Motor neuron (in vitro differentiated cells): ENCODE data around the gene TNFRSF14. TPM values are rescaled to one million over a fixed set of nuclear protein-coding genes. Genes with fewer than 3 reads are reported as not detected.
"Not testable (repeated sequence)": the region's sequence is repeated elsewhere in the genome, so short reads cannot be mapped to it uniquely, and the experiment has no call there.

Experiments
- ATAC-seq, 8 experiments: fragments of 200-7000 bp; cut with Tn5 transposase; replicated peaks in 6 of 8; 2 replicates each; pipeline ENCODE4 v1.8.0; 2021; ENCODE audit warnings: mild to moderate bottlenecking in 8 of 8, moderate library complexity in 8 of 8
- H3K27ac ChIP-seq, 2 donors: fragments of 250-450 bp; sonication (Bioruptor Pico); 2 replicates each; pipeline ENCODE4 v1.9.0; 2021; ENCODE audit warnings: antibody characterized with exemption in 2 of 2, mild to moderate bottlenecking in 2 of 2, moderate library complexity in 1 of 2
- H3K4me1 ChIP-seq, 2 donors: fragments of 250-450 bp; sonication (Bioruptor Pico); replicated peaks in 1 of 2; 2 replicates each; pipeline ENCODE4 v1.6.1; 2021; ENCODE audit warnings: antibody characterized with exemption in 2 of 2, mild to moderate bottlenecking in 2 of 2, moderate library complexity in 1 of 2
- H3K4me3 ChIP-seq, 5 donors: fragments of 250-450 bp; sonication (Bioruptor Pico); 2 replicates each; pipeline ENCODE4 v1.9.0; 2021; ENCODE audit warnings: antibody characterized with exemption in 5 of 5, mild to moderate bottlenecking in 5 of 5, moderate library complexity in 4 of 5
- WGBS, 10 experiments: fragments of 450-650 bp; shearing (Covaris generic); methylation state at CpG; one replicate each; pipeline ENCODE4 v1.0.0; 2022; 5-methylcytosine and 5-hydroxymethylcytosine counted together
- in situ Hi-C, 9 experiments: fragments of 400-800 bp; cut with MboI; loops; one replicate each; pipeline ENCODE4 v1.15.0; 2021; ENCODE audit warnings: low sequenced_read_pairs in 9 of 9, low pct_unique_long_range_greater_than_20kb in 2 of 9; ENCODE audit not compliant: unreplicated experiment in 9 of 9
- total RNA-seq, 8 experiments: library from RNA; unstranded; fragments of 300-600 nt; gene quantifications; 2 replicates each; pipeline versions ENCODE4 v1.2.3 to v1.2.4, GENCODE V29; 2022

TNFRSF14 gene
- total RNA-seq, 8 experiments from 2014 or later: 0.22 to 48.5 (median 3.2) TPM

DNA sequence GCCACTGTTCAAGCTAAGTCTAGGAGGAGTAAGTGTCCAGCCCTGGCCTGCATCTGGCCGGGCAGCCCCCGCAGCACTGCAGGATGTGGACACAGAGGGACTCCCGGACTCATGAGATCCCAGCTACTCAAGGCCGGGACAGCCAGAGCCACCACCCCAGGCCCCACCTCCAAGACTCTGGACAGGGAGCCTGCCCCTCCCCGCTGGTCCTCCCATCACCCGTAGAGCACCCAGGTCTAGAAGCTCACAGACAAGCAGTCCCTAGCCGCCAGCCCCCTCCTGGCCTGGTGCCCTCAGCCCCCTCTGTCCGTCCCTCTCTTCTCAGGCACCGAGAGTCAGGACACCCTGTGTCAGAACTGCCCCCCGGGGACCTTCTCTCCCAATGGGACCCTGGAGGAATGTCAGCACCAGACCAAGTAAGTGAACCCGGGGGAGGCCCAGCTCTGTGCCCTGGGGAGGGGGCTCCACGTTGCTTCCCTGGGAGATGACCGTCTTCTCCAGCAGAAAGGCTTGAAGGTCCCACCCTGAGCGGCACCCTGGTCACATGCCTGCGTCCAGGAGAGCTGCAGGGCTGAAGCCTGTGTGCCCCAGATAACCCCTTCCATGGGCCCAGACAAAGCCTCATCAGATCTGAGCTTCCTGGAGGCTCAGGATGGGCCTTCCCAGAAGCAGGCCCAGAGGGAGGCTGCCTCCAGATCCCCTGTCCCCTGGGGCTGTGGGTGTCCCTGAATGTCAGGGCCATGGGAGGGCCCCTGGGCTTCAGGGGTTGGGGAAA, 4.3 kb downstream of the TNFRSF14 start:
- Histone ChIP-seq H3K27ac (no peak overlapping the region), H3K4me1 (peaks cover 24 to 31% of the 10 kb centered on the region in 2 donors), H3K4me3 (no peak overlapping the region)
- in situ Hi-C loops: loop anchor here in 1 of 9 experiments (25.0 kb wide), 1 partner anchor 877 kb away; no protein-coding TSS in a partner anchor
- no peak for ATAC-seq
- 80 to 94% (median 80%) methylated on average over 2 to 7 of the region's 15 CpGs; no CpG with 5 or more reads in 7 of the 10 experiments for WGBS, 10 experiments

DNA sequence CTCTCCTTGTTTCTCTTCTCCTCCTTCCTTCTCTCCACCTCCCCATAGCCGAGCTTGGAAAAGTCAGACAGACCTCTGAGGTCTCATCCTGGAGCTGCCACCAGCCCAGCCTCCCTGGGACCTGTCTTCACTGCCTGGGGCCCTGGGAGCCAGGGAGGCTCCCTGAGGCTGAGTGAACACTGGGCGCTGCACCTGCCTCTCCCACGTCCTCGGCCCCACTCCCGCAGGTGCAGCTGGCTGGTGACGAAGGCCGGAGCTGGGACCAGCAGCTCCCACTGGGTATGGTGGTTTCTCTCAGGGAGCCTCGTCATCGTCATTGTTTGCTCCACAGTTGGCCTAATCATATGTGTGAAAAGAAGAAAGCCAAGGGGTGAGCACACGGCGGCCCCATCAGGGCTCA, 5.3 kb downstream of the TNFRSF14 start:
- WGBS, 10 experiments: 71 to 90% (median 87%) methylated on average over 1 to 4 of the region's 11 CpGs; no CpG with 5 or more reads in 4 of the 10 experiments
- no peak for ATAC-seq
- in situ Hi-C loops: loop anchor here in 1 of 9 experiments (25.0 kb wide), 1 partner anchor 876 kb away; no protein-coding TSS in a partner anchor
- peaks cover 14 to 22% of the 10 kb centered on the region in 2 donors for H3K4me1 ChIP-seq
- no peak overlapping the region for H3K27ac ChIP-seq
- H3K4me3 ChIP-seq: no peak overlapping the region

DNA sequence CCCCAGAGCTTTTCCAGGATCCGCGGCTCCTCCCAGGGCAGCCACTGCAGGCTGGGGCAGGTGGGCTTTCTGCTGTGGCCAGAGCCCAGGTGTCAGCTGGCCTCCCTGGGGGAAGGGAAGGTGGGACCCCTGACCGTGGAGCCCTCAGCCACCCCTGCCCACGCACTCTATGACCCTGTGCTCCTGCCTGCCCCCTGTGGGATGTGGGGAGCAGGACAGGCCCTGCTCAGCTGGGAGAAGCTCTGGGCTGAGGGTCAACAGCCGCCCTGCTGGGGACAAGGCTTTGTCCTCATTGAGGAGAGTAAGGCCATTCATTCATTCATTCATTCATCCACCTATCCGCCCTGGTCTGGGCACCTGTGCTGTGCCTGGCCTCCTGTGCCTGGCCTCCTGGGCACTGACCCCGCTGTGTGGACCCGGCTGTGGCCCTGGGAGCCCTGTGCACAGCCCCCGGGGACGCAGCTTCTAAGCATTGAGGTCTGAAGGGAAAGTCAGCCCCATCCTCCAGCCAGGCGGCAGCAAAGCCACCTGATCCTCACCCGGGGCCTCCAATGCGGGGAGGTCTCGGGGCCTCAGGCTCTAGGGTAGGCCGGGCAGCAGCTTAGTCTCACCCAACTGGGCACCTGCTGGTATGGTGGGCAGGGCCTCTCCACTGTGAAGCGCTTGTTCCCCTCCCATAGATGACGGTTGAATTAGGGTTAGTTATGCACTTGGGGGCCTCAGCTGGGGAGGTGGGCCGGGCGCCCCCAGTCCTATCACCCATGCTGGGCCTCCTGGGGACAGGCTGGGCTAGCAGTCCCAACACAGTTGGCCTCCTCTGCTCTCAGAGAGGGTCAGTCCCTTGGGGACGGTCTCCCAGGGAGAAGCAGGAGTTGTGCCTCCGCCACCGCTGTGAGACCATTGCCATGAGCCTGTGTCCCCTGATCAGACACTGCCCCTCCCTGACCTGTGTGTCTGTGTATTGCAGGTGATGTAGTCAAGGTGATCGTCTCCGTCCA, 6.0 kb downstream of the TNFRSF14 start:
- Histone ChIP-seq H3K4me3 (no peak overlapping the region), H3K27ac (no peak overlapping the region), H3K4me1 (peaks cover 11 to 14% of the 10 kb centered on the region in 2 donors)
- ATAC-seq: peak in 1 of 8 experiments; percentile 4
- in situ Hi-C loops: loop anchor here in 1 of 9 experiments (25.0 kb wide), 1 partner anchor 875 kb away; no protein-coding TSS in a partner anchor
- 80 to 95% (median 86%) methylated on average over 5 to 10 of the region's 24 CpGs; no CpG with 5 or more reads in 6 of the 10 experiments for WGBS, 10 experiments

DNA sequence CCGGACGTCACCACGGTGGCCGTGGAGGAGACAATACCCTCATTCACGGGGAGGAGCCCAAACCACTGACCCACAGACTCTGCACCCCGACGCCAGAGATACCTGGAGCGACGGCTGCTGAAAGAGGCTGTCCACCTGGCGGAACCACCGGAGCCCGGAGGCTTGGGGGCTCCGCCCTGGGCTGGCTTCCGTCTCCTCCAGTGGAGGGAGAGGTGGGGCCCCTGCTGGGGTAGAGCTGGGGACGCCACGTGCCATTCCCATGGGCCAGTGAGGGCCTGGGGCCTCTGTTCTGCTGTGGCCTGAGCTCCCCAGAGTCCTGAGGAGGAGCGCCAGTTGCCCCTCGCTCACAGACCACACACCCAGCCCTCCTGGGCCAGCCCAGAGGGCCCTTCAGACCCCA, 7.0 kb downstream of the TNFRSF14 start:
- 84 to 89% methylated on average over 7 to 8 of the region's 18 CpGs; no CpG with 5 or more reads in 8 of the 10 experiments for WGBS, 10 experiments
- ATAC-seq: peak in 3 of 8 experiments; percentile 12 to 15 (median 13)
- Histone ChIP-seq H3K4me3 (no peak overlapping the region), H3K27ac (no peak overlapping the region), H3K4me1 (peaks cover 11 to 14% of the 10 kb centered on the region in 2 donors)
- in situ Hi-C loops: loop anchor here in 1 of 9 experiments (25.0 kb wide), 1 partner anchor 874 kb away; no protein-coding TSS in a partner anchor

DNA sequence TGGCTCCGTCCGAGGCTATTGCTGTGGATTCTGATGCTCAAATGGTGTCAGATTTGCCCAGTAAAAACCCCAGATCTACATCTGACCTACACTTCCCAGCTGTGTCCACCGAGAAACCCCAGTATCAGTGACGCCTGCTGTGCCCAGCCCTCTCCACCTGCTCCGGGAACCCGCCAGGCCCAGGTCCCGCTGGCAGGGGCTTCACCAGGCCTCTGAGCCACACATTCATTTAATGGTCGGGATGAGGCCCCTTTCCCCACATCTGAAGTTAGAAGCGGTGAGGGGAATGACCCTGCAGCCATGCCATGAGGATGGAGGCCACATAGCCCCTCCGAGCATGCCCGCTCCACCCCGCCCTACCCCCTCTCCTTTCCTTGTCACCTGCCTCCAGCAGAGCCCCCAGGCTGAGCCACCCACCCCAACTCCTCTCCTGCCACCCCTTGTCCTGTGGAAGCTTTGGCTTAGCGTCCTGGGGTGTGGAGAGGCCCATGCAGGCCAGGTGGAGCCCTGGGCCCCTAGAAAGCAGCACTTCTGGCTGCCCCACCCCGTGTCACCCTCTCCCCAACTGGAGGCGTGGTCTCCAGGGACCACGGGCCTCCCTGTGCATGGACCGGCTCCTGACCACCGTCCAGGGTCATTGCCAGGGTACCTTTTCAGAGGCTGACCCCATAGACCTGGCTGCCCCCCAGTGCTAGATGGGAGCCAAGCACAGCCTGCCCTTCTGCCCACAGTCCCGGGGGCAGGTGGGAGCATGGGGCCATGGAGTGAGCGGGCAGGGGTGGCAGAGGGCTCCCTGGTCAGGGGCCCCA, 8.0 kb downstream of the TNFRSF14 start:
- 54 to 97% (median 83%) methylated on average over 3 to 8 of the region's 20 CpGs; no CpG with 5 or more reads in 5 of the 10 experiments for WGBS, 10 experiments
- ATAC-seq: no peak

DNA sequence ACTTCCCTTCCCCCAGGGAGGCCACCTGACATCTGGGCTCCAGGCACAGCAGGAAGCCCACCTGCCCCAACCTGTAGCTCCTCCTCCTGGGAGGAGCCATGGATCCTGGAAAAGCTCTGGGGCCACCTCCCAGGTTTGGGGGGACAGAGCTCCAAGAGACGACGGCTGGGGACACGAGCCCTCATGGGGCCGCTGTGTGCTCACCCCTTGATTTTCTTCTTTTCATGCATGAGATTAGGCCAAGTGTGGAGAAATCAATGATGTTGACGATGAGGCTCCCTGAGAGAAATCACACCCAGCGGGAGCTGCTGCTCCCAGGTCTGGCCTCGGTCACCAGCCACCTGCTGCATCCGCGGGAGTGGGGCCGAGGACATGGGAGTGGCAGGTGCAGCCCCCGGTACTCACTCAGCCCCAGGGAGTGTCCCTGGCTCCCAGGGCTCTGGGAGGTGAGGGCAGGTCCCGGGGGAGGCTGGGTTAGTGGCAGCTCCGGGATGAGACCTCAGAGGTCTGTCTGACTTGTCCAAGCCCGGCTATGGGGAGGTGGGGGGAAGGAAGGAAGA, 8.7 kb downstream of the TNFRSF14 start:
- H3K4me1 ChIP-seq: peaks cover 14% of the 10 kb centered on the region in 2 donors
- peak overlapping the region in 1 of 2 donors; percentile 35 for H3K27ac ChIP-seq
- in situ Hi-C loops: loop anchor here in 1 of 9 experiments (25.0 kb wide), 1 partner anchor 872 kb away; no protein-coding TSS in a partner anchor
- peak in 1 of 8 experiments; percentile 15 for ATAC-seq
- no peak overlapping the region for H3K4me3 ChIP-seq
- WGBS, 10 experiments: 60 to 100% (median 76%) methylated on average over 1 to 9 of the region's 14 CpGs; no CpG with 5 or more reads in 5 of the 10 experiments

More for the DNA sequence above, 8.0 kb downstream of the TNFRSF14 start:
- in situ Hi-C loops: loop anchor here in 1 of 9 experiments (25.0 kb wide), 1 partner anchor 873 kb away; no protein-coding TSS in a partner anchor
- Histone ChIP-seq H3K27ac (no peak overlapping the region), H3K4me1 (peaks cover 14% of the 10 kb centered on the region in 2 donors), H3K4me3 (no peak overlapping the region)

DNA sequence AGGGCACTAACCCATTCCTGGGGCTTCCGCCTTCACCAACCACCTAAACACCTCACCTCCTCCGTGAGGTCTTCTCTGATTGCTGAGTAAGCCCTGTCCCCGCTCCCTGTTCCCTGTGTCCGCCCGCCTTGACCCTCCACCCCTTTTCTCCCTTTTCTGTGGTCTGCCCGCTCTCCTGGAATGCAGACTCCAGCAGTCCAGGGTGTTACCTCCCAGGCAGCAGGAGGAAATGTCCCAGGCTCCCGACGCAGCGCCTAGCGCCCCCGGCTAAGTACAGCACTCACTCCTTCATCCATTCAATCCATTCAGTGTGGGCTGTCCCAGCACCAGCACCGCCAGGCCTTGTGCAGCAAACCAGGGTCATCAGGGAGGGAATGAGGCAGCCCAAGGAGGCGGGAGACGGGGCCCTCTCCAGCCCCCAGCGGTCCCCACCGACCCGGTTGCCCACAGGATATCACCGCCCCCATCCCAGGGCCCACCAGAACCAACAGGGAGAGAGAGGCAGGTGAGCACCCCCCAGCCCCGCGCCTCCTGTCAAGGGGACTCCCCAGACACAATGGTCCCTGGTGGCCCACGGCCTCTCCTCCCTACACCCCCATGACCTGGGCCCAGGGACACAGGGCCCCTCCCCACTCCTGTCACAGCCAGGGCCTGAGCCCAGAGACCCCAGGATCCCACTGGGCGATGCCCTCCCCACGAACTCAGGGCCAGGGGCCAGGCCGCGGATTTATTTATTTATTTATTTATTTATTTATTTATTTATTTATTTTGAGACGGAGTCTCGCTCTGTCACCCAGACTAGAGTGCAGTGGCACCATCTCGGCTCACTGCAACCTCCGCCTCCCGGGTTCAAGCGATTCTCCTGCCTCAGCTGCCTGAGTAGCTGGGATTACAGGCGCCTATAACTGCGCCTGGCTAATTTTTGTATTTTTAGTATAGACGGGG, 10.2 kb downstream of the TNFRSF14 start:
- ATAC-seq: peak in 6 of 8 experiments; percentile 10 to 91 (median 42)

DNA sequence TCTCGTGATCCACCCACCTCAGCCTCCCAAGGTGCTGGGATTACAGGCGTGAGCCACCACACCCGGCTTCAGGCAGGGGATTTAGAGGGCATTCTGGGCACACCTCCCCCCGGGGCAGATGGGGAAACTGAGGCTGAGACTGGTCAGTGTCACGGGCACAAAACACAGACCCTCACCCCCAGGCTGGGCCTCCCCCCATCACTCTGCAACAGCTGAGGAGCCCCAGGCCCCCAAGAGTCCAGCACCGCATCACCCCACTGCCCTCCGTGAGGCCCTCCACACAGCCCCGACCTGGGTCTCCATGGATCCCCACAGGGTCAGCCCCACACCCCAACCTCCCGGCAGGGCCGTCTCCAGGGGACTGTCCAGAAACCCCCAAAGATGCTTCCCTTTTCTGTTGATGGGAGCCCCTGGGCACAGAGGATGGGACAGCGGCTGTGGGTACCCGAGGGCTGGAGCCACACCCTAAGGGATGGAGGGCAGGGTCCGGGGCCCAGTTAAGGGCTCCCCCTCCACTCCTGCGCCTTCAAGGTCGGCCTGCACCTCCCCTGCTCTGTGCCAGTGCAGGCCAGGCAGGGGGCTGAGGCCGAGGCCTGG, 11.0 kb downstream of the TNFRSF14 start:
- no peak overlapping the region for H3K4me3 ChIP-seq
- 60 to 100% (median 90%) methylated on average over 1 to 4 of the region's 16 CpGs; no CpG with 5 or more reads in 5 of the 10 experiments for WGBS, 10 experiments
- H3K27ac ChIP-seq: no peak overlapping the region
- peak in 1 of 8 experiments; percentile 9 for ATAC-seq
- peaks cover 14% of the 10 kb centered on the region in 2 donors for H3K4me1 ChIP-seq
- in situ Hi-C loops: loop anchor here in 1 of 9 experiments (25.0 kb wide), 1 partner anchor 870 kb away; no protein-coding TSS in a partner anchor

More for the DNA sequence above, 10.2 kb downstream of the TNFRSF14 start:
- Histone ChIP-seq H3K27ac (no peak overlapping the region), H3K4me3 (no peak overlapping the region), H3K4me1 (peaks cover 14% of the 10 kb centered on the region in 2 donors)
- in situ Hi-C loops: loop anchor here in 1 of 9 experiments (25.0 kb wide), 1 partner anchor 871 kb away; no protein-coding TSS in a partner anchor
- WGBS, 10 experiments: 0 to 100% (median 85%) methylated on average over 1 to 15 of the region's 34 CpGs; no CpG with 5 or more reads in 1 of the 10 experiments

DNA sequence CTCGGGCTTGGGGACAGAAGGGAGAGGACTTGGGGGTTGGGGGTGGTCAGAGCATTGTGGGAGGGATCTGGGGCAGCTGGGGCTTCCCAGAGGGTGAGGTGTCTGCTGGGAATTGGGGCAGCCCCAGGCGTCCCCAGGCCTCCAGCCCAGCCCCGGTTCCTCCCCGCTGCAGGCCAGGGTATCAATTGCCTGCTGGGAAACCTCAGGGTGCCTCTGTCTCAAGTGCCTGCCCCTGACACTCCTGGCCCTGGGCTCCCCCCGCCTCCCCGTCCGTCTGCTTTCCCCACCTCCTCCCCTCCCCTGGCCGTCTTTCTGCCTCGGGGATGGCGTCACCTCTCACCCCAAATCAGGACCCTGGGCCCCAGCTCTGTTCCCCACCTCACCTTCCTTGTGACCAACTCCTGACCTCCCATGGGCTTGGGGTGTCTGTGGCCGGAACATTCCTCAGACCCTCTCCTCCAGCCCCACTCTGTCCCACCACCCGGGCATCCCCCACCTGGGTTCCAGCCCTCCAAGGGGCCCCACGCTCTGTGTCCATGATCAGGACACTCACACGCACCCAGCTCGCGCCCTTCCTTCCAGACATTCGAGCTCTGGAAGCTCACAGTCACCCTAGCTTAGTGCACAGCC, 12.1 kb downstream of the TNFRSF14 start:
- H3K4me1 ChIP-seq: peaks cover 7 to 11% of the 10 kb centered on the region in 2 donors
- in situ Hi-C loops: loop anchor here in 1 of 9 experiments (25.0 kb wide), 1 partner anchor 869 kb away; no protein-coding TSS in a partner anchor
- not testable (repeated sequence) for H3K4me3 ChIP-seq, H3K27ac ChIP-seq
- peak in 6 of 8 experiments; percentile 5 to 46 (median 30) for ATAC-seq
- whole genome bisulfite sequencing, 10 experiments: no CpG with 5 or more reads among the region's 17 CpGs

DNA sequence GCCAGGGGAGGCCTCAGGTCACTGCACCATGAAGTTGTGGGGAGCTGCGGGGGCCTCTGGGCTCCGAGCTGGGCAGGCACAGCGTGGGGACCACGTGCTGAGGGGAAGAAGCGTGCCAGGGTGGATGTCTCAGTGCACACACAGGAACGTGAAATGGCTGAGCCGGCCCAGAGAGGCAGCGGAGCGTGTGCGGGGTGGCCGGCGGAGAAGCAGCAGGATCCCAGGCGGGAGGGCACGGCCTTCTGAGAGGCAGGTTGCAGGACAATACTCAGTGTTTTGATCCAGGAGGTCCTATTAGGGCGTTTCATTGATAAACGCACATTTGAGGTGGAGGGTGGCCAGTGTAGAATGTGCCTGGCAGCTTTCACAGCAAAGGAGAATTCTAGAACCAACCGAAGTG, 12.9 kb downstream of the TNFRSF14 start:
- peak in 4 of 8 experiments; percentile 26 to 46 (median 37) for ATAC-seq
- no peak overlapping the region for H3K27ac ChIP-seq
- in situ Hi-C loops: loop anchor here in 1 of 9 experiments (25.0 kb wide), 1 partner anchor 868 kb away; no protein-coding TSS in a partner anchor
- 74 to 78% methylated on average over 5 to 8 of the region's 17 CpGs; no CpG with 5 or more reads in 8 of the 10 experiments for WGBS, 10 experiments
- H3K4me1 ChIP-seq: peaks cover 7 to 9% of the 10 kb centered on the region in 2 donors
- no peak overlapping the region for H3K4me3 ChIP-seq
